Type B pancreatic cell (in vitro differentiated cells): ENCODE measurements around the gene VTN. TPM values are rescaled to one million over a fixed set of nuclear protein-coding genes. Genes with fewer than 3 reads are reported as not detected.

Source experiments
- DNase-seq: peaks from one replicate; pipeline ENCODE4 v3.0.0; 2021; ENCODE audit warnings: mixed read lengths; ENCODE audit not compliant: unreplicated experiment; ENCODE audit errors: extremely low spot score
- H3K27ac Mint-ChIP-seq: 2 replicates; pipeline ENCODE4 v1.8.0; 2021; ENCODE audit warnings: mild to moderate bottlenecking, mixed read lengths
- H3K27me3 Mint-ChIP-seq: 2 replicates; pipeline ENCODE4 v1.8.0; 2021; ENCODE audit warnings: mixed read lengths
- H3K36me3 Mint-ChIP-seq: 2 replicates; pipeline ENCODE4 v1.8.0; 2021; ENCODE audit warnings: mixed read lengths
- H3K4me1 Mint-ChIP-seq: one replicate; pipeline ENCODE4 v1.8.0; 2021; ENCODE audit warnings: mixed read lengths; ENCODE audit not compliant: unreplicated experiment
- H3K4me3 Mint-ChIP-seq: 2 replicates; pipeline ENCODE4 v1.8.0; 2021; ENCODE audit warnings: mild to moderate bottlenecking, mixed read lengths
- H3K9me3 Mint-ChIP-seq: 2 replicates; pipeline ENCODE4 v1.8.0; 2021; ENCODE audit warnings: mixed read lengths
- total RNA-seq: library from RNA; stranded (reverse); gene quantifications from 2 replicates; pipeline ENCODE4 v1.2.1, GENCODE V29; 2021; ENCODE audit warnings: low replicate concordance
- TF ChIP-seq, protein P1 (sequence below): fragments of 200-600 bp; sonication (generic); conservative IDR thresholded peaks from 2 replicates; pipeline ENCODE4 v1.5.0; 2021; ENCODE audit warnings: antibody characterized with exemption, mild to moderate bottlenecking

VTN gene
- total RNA-seq, 1 donor from 2014 or later = 20.3 TPM

DNA sequence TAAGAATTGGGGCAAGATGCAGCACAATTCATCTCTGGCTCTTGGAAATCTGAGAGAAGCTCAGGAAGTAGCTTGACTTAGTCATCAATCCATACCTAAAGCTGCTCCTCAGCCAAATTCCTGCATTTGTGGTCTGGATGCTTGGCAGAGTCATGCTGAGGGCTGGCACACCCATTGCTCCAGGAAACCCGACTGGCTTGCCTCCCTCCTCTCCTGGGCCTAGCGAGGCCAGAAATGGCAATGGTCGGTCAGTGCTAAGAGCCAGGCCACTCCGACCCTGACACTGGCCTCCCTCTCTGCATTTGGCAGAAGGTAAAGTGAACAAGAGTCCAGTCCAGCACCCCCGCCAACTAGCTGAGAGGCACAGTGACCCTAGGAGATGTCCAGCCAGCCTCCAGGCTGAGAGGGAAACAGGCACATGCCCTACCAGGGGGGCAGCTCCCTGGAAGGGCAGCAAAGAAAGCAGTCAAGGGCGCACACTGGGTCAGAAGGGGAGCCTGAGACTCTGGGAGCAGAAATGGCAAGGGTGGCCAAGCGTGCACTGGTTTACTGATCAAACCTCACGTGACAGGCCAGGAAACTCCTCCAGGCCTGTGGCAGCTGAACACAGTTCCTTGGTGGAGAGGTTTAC, 22.7 kb downstream of the VTN start:
- no peaks in the 10 kb centered on the region for H3K4me1 Mint-ChIP-seq
- DNase-seq = no peak
- TF ChIP-seq, protein P1, sequence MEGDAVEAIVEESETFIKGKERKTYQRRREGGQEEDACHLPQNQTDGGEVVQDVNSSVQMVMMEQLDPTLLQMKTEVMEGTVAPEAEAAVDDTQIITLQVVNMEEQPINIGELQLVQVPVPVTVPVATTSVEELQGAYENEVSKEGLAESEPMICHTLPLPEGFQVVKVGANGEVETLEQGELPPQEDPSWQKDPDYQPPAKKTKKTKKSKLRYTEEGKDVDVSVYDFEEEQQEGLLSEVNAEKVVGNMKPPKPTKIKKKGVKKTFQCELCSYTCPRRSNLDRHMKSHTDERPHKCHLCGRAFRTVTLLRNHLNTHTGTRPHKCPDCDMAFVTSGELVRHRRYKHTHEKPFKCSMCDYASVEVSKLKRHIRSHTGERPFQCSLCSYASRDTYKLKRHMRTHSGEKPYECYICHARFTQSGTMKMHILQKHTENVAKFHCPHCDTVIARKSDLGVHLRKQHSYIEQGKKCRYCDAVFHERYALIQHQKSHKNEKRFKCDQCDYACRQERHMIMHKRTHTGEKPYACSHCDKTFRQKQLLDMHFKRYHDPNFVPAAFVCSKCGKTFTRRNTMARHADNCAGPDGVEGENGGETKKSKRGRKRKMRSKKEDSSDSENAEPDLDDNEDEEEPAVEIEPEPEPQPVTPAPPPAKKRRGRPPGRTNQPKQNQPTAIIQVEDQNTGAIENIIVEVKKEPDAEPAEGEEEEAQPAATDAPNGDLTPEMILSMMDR = no peak
- H3K9me3 Mint-ChIP-seq = no peaks in the 10 kb centered on the region
- H3K4me3 Mint-ChIP-seq = no peak overlapping the region
- peaks cover 6% of the 10 kb centered on the region for H3K36me3 Mint-ChIP-seq
- no peak overlapping the region for H3K27ac Mint-ChIP-seq
- H3K27me3 Mint-ChIP-seq = no peaks in the 10 kb centered on the region

DNA sequence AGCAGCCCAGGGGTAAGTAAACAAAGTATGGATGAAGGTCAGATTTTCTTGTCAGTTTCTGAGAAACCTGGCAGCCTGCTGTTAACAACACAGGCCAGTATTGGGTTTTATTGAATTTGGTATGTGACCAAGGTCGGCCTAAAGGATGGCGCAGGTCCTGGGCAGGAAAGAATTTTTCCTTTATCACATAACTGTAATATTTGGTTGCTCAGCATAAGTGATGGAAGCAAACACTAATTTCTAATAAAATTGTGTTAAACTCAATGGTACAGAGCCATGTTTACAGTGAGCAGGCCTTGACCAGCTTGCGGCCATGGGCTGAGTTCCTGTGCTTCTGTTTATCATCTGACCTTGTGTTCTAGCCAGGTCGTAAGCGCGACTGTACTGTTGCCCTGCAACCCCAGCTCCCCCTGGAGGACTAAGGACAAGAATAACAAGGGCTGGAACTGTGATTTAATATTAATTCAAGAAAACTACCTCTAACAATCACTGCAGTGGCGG, 23.3 kb downstream of the VTN start:
- Mint-ChIP-seq H3K4me1 (no peaks in the 10 kb centered on the region), H3K27me3 (no peaks in the 10 kb centered on the region), H3K36me3 (peaks cover 6% of the 10 kb centered on the region), H3K27ac (peak overlapping the region; percentile 21), H3K9me3 (no peaks in the 10 kb centered on the region), H3K4me3 (no peak overlapping the region)
- no peak for DNase-seq
- TF ChIP-seq, protein P1 = peak; percentile 42

DNA sequence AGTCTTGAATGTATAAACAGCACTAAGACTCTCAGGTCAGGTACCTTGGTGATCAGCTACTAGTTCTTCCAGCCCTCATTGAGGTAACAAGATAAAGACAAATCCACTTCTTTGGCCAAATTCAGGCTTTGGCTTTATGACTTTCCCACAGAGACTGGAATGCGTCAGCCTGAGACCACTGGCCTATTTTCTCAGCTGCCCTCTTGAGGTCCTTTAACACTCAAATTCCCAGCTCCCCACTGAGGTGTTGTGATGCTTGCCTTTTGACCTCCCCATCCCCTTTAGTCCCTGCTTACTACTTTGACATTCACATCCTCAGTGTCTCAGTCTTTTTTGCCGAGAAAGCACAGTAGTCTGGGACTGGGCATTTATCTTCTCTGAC, 23.9 kb downstream of the VTN start:
- no peaks in the 10 kb centered on the region for H3K4me1 Mint-ChIP-seq
- H3K27me3 Mint-ChIP-seq = no peaks in the 10 kb centered on the region
- H3K4me3 Mint-ChIP-seq = no peak overlapping the region
- no peak for DNase-seq
- TF ChIP-seq, protein P1 = no peak
- H3K27ac Mint-ChIP-seq = peak overlapping the region; percentile 21
- H3K9me3 Mint-ChIP-seq = no peaks in the 10 kb centered on the region
- peaks cover 6% of the 10 kb centered on the region for H3K36me3 Mint-ChIP-seq

DNA sequence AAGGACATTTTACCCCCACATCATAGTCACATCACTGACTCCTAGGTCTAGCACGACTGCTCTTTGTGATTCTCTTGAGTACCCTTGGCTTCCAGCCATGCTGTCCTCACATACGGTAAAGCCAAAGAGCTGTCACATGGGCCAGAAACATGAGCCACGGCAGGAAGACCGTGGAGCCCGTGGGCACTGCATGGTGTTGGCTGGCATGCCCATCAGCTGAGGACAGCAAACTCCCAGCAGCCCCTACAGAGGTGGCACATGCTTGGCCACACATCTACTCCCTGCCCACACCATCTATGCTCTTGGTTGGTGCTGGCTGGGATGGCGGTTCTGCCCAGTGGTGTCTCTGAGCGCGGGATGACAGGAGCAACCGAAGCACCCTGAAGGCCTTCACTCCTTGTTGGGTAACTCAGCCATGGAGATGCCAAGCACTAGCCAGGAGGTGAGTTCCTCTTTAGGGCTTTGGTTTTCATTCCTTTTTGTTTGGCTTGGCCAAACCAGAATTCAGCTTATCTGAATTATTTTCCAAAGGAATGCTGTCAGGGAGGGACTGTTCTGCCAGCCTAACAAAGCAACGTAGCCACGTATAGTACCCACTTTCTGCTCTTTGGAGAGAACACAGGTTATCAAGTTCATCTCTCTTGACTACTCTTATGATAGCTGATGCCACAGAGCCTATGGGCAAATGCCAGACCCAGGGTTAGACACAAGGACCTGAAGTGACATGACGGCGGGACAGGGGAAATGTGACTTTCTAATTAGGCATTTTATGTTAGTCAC, 24.5 kb downstream of the VTN start:
- H3K9me3 Mint-ChIP-seq = no peaks in the 10 kb centered on the region
- DNase-seq = no peak
- H3K27ac Mint-ChIP-seq = peak overlapping the region; percentile 21
- TF ChIP-seq, protein P1 = no peak
- H3K36me3 Mint-ChIP-seq = peaks cover 6% of the 10 kb centered on the region
- no peaks in the 10 kb centered on the region for H3K4me1 Mint-ChIP-seq
- H3K27me3 Mint-ChIP-seq = no peaks in the 10 kb centered on the region
- no peak overlapping the region for H3K4me3 Mint-ChIP-seq

DNA sequence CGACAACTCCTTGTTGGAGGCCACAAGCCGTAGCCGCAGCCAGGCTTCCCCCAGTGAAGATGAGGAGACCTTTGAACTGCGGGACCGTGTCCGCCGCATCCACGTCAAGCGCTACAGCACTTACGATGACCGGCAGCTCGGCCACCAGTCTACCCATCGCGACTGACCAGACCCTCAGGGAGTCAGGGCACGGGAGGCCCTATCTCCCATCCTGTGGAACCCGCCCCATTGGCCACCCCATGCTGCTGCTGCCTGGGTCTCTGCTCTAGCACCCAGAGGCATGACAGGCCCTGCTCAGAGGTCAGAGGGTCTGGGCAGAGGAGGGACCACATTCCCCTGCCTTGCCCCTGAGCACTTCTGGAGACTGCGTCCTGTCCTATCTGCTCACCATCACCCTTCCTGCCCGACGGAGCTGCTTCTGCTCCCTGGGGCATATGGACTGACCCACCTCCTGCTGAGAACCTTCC, 25.6 kb downstream of the VTN start:
- TF ChIP-seq, protein P1 = no peak
- Mint-ChIP-seq H3K4me3 (no peak overlapping the region), H3K27ac (no peak overlapping the region), H3K36me3 (no peaks in the 10 kb centered on the region), H3K27me3 (no peaks in the 10 kb centered on the region), H3K4me1 (no peaks in the 10 kb centered on the region), H3K9me3 (no peaks in the 10 kb centered on the region)
- no peak for DNase-seq
